Stimulated activated CD4-positive, alpha-beta T cell treated with anti-CD3 and anti-CD28 coated beads, TNF-alpha, amount 100 ng/mL, for 24 hours (primary cell): ENCODE data around the gene BDKRB1.

ENCODE experiments used
- DNase-seq, 3 experiments: peaks; one replicate each; pipeline ENCODE4 v3.0.0-alpha.2; 2020; ENCODE audit warnings: low read depth in 3 of 3

BDKRB1 gene

DNA sequence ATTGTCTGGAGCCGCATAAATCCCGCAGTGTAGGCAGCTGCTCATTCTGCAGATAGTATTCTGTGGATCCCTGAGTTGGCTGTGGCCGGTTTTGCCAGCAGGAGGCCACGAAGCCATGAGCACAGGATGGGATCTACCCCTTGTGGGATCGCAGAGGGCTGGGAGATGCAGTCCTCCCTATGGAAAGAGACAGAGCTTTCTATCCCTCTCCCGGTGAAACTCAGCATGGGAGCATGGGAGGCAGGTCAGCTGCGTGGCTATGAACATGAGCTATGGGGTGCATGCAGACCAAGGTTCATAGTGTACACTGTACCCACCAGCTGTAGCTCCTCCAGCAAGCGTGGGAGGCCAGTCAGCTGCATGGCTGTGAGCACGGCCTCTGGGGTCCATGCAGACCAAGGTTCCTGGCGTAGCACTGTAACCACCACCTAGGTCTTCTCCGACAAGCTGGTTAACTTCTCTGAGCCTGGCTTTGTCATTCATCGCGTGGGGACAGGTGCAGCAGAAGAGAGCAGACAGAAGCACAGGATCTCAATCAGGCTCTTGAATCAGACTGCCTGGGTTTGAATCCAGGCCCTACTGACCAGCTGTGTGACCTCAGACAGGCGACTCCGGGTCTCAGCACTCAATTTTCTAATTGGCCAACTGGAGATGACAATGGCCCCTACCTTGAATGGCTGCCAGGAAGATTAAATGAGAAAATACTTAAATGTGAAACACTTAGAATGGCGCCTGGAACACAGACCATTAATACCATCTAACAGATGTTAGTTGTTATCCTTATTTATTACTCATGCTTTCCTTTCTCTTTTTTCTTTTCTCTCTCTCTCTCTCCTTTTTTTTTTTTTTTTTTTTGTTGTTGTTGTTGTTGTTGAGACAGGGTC is 6.0 kb downstream of the BDKRB1 start:
- DNase-seq = no peak

DNA sequence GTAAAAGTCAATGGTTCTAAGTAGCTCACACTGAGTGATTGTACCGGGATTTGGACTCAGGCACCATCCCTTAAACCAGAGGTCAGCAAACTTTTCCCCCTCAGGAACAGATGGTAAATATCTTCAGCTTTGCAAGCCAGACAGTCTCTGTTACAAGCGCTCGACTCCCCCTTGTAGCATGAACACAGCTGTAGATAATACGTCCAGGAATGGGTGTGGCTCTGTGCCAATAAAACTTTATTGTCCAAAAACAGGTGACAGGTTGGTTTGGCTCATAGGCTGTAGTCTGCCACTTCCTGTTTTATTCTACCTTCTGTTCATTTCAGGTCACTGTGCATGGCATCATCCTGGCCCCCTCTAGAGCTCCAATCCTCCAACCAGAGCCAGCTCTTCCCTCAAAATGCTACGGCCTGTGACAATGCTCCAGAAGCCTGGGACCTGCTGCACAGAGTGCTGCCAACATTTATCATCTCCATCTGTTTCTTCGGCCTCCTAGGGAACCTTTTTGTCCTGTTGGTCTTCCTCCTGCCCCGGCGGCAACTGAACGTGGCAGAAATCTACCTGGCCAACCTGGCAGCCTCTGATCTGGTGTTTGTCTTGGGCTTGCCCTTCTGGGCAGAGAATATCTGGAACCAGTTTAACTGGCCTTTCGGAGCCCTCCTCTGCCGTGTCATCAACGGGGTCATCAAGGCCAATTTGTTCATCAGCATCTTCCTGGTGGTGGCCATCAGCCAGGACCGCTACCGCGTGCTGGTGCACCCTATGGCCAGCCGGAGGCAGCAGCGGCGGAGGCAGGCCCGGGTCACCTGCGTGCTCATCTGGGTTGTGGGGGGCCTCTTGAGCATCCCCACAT is 7.6 kb downstream of the BDKRB1 start:
- no peak for DNase-seq

DNA sequence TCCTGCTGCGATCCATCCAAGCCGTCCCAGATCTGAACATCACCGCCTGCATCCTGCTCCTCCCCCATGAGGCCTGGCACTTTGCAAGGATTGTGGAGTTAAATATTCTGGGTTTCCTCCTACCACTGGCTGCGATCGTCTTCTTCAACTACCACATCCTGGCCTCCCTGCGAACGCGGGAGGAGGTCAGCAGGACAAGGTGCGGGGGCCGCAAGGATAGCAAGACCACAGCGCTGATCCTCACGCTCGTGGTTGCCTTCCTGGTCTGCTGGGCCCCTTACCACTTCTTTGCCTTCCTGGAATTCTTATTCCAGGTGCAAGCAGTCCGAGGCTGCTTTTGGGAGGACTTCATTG is 8.2 kb downstream of the BDKRB1 start:
- no peak for DNase-seq

DNA sequence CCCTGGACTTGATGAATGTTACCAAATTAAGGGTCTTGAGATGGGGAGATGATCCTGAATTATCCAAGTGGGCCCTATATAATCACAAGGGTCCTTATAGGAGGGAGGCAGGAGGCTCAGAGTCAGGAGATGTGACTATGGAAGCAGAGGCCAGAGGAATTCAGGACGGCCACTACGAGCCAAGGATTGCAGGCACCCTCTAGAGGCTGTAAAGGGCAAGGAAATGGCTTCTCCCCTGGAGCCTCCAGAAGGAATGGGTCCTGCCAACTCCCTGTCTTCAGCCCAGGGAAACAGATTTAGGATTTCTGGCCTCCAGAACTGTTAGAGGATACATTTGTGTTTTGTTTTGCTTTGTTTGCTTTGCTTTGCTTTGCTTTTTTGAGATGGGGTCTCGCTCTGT is 8.8 kb downstream of the BDKRB1 start:
- no peak for DNase-seq

DNA sequence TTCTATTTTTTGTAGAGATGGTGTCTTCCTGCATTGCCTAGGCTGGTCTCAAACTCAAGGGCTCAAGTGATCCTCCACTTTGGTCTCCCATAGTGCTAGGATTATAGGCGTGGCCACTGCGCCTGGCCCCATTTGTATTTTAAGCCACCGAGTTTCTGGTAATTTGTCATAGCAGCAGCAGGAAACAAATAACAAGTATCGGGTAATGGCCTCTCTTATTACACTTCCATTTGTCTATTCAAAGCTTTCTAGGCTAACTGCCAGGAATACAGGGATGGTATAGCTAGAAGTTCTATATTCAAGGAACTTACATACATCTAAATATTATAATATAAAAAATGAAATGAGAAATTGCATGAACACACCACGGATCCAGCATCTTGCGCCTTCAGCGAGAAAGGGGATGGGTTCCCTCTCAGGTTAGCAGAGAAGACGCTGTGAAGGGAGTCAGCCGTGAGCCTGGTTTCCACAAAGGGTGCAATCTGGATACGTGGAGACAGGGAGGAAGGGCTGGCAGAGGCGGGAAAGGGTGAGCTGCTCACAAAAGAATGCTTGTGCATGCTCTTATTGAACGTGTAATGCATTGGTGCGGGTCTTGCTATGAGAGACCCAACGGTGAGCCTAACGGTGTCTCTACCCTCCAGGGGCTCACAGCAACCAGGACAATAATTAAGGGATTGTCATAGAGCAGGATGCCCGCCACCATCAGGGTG is 9.5 kb downstream of the BDKRB1 start:
- no peak for DNase-seq

DNA sequence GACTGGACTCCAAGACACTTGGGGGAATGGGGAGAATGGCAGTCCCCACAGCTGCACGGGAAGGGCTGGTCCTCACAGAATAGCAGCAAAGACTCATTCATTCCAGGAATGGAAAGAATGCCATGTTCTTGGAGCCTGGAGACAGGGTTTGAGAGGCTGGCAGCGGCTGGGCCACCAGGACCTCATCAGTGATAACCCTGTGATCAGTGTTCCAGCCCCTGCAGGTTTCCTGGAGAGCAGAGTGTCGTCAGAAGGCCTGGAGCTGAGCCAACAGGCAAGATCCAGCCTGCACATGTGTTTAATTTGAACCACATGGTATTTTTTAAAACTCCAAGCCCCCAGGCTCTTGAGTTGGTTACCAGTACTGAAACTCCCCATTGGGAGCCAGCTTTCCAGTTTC is 11.3 kb downstream of the BDKRB1 start:
- no peak for DNase-seq

DNA sequence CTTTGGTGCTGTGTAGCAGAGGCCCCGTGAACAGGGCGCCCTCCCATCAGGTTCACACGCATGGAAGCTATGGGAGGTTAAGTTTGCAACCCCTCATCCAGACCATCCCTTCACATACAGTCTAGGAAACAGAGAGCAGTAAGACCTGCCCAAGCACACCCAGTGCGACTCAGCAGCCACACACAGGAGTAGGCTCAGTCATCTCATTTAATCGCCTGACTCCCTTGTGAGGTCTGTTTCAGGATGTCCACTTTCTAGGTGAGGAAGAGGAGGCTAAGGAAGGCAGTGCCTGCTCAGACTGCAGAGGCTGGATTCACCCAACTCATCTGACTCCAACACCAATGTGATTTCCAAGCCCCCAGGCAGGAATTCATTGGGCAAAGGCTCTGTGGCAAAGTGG is 11.9 kb downstream of the BDKRB1 start:
- DNase-seq = no peak

DNA sequence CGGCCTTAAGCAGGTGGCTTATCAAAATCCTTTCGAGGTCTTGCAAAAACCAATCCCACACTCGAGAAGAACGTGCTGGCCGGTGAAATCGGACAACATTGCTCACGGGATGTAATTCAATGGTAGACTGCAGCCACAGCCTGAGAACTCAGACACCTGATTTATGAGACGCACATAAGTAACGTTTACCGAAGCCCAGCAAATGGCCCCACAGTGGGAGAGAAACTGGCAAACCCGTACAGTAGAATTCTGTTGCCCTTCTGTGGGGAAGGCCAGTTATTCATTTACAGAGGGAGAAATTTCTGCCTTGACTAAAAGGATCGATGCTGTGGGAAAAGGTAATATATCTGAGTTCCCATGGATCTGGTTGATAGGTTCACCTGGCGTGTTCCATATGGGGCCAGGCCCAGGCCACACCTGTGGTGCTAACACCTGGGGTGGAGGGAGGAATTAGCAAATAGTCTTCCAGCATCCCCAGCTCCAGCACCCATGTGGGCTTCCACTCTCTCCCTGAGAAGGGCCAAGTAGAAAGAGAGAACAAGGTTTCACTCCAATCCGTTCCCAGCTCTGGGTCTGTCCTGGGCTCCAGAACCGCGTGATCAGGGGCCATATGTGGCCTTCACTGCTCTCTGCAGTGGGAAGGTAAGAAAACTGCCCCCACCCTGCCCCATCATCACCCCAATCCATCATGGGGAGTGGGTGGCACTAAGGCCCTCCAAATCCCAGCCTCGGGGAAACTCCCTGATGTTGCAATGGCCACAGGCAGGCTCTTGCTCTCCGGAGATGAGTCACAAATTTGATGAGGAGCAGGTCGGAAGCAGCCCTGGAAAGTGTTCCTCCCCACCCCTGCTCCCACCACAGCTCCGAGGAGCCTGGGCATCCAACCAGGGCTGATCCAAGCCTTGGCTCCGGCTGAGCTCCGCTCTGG is 12.7 kb downstream of the BDKRB1 start:
- DNase-seq = no peak

DNA sequence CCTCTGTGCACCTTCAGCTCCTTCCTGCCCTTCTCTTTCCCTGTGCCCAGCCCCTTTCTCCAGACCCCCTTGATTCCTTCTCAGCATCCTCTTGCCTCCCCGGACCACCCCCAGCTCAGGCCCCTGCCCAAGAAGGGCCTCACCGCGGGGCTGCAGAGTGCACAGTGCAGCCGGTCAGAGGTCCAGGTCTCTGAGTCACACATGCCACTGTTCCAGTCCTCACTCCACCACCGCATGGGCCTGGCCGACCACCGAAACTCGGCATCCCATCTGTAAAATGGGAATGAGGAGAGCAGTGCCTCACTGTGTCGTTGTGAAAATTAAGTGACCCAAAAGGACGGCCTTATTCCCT is 13.3 kb downstream of the BDKRB1 start:
- no peak for DNase-seq

DNA sequence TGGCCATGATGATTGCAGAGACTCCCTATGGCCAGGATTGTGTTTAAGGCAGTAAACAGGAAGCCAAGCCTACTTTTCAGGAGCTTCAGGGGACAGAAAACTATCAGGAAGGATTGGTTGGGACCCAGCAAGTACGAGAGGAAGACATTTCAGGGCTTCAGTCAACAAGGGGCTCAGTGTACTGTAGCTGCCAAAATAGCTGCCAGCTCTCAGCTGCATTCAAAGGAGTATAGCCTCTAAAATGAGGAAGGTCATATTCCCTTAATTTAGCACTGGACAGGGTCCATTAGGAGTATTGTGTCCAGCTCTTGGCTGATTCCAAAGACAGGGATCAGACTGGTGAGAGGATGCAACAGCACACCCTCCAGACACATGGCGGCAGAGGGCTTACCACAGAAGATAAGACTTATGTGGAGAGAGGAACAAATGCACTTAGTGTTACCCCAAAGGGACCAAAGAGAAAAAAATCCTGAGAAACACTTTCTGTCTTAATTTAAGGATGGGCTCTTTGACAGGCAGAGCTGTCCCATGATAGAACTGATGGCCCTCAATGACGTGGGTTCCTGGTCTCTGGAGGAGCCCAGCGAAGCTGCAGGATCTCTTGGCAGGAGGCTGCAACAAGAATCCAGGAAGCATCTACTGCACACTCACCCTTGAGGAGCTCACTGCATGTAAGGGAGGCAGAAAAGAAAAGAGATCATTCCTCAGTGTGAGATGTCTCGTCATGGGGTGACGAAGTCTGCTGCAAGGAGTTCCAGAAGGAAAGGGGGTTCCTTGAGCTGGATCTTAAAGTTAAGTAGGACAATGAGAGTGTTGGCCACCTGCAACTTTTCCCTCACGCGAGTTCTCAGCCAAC is 14.8 kb downstream of the BDKRB1 start:
- no peak for DNase-seq

DNA sequence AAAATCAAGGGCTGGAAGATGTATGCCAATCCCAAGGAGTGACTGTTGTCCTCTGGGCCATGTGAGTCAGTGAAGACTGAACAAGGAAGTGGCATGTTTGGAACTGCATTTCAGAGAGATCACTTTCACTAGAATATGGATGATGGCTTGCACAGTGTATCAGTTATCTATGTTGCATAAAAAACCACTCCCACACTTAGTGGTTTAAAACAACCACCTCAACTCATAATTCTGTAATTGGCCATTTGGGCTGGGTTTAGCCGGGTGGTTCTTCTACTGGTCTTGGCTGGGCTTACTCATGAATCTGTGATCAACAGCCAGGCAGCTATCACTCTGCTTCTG is 15.4 kb downstream of the BDKRB1 start:
- DNase-seq = no peak

DNA sequence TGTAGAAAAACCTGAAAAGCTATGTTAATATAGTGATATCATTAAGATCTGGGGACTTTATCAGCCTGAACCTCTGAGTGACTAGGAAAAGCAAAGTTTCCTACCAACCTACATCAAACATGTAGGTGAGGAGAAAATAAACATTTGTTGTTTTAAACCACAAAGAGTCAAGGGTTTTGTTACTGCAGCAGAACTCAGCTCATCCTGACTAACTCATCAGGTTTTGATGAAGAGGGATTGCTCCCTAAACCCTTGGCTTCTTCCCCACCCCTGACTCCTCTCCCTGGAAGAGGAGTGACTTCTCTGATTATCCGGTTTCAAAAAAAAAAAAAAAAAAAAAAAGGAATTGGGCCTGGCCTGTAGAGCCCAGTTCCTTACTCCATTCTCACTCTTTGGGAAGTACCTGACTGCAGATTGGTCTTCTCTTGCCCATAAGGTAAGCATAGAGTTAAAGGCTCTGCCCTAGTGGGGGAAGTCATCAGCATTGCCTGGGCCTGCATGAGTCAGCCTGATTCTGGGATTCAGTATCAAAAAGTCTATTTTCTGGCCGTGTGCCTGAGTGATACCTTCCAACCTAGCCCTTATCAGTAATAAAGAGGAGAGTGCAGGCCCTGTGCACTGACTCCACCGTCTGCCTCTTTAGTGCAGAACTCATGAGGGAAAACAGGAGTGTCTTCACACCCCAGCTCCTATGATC is 16.9 kb downstream of the BDKRB1 start:
- no peak for DNase-seq

DNA sequence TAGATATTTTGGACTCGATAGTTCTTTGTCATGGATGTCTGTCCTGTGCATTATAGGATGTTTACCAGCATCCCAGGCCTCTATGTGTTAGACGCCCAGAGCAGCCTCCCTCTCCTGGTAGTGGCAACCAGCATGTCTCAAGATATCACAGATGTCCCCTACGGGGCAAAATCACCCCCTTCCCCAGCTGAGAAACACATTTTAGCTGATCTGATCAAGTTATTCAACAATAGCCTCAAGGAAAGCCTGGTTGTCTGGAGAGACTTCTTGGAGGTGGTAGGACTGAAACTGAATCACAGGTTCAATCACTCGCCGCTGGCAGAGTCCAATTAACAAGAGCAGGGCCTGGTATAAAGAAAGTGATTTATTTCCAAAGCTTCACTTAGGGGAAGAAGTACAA is 17.6 kb downstream of the BDKRB1 start:
- no peak for DNase-seq

DNA sequence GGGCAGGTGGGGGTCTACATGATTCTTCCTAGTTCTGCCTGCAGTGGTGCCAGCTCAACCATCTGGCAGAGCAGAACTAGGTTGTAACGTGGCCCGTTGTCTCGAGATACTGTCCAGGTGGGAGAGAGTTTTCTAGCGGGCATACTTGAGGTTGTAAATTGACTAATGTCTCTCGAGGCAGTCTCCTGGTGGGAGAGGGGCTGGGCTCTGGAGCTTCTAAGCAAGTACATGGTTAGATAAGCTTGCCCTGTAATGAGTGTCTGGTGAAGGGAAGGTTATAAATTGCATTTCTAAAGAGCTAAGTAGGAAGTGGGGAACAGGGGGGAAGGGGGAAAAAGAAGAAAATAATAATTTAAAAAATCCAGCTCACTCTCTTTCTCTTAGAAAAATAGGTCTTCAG is 18.1 kb downstream of the BDKRB1 start:
- DNase-seq = no peak

DNA sequence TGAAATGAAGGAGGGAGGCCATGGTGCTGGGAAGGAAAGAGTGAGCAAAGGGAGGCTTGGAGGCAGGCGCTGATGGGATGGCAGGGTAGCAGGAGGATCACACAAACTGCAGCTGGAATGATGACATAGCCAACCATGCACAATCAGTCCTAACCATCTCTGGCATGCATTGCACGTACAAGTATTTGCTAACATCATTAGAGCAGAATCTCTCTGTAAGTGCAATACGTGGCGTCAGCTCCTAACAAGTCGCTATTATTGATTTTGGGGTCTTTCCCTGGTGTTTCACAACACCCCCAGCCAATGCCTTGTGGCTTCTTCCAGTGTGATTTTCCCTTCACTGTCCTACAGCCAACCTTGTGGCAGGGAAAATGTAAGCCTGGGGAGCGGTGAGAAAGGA is 18.5 kb downstream of the BDKRB1 start:
- DNase-seq = no peak

DNA sequence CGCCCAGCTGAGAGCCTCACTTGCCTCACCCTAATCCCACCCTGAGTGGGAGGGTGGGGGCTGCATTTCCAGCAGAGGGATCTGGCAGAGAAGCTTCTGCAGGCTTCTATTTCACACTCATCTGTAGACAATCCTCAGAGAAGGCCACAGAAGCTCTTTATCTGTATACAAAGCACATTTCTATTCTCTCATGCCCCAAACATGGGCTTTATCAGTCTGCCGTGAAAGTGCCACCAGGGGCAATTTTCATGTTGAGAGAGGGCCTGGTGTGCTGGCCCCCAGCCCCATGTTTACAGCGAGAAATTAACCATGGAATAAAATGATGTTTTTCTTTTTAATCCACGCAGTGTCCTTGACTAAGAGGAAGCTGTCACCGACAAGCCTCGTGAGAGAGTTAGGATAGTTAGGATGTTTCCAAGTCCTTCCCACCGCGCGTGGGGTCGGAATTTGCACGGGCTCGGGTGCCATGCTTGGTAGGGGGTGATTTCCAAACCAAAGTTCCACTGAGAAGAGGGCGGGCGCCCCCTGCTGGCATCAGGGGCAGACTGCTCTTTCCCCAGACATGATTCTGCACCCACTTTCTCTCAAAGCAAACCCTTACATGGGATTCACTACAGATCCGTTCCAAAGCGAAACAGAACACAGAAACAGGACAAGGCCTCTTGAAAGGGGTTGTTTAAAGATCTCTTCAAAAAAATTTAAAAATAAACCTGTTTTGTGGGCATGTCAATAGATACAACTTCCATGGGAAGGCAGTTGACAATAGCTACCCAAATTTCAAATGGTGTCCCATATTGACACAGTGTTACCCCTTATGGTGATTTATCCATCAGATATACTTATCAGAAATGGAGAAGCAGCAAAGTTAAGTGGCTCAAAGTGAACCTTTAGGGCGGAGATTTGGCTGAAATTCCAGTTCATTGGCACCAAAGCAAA is 19.4 kb downstream of the BDKRB1 start:
- DNase-seq = peak; percentile 46 to 67 (median 56)

DNA sequence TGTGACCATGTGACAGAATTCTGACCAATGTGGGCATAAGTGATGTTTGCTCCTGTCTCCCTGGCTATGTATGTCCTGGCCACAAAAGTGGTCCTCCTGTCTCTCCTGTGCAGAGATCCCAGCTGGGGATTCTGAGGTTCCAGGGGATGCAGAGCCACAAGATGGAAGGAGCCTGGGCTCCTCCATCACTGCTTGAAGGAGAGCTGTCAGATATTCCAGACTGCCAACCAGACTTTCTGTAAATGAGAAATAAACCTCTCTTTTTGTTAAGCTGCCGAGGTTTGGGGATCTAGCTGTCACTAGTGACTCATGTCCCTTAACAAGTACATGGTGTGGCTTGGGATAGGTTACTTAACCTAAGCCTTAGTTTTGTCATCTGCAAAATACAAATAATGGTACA is 21.9 kb downstream of the BDKRB1 start:
- no peak for DNase-seq

DNA sequence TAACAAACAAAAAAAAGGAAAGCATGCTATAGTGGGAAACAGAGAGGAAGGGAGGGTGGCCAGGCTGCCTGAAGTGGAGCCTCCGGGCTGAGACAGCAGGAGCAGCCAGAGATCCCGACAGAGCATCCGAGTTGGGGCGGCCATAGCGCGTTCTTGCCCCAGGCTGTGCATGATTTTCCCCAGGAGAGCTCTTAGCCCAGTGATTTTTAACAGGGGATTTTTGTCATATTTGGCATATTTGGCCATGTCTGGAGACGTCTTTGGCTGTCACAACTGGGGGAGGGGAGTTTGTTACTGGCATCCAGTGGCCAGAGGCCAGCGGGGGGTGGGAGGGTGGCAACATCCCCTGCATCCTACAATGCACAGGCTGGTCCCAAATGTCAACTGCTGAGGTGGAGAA is 23.6 kb downstream of the BDKRB1 start:
- no peak for DNase-seq

DNA sequence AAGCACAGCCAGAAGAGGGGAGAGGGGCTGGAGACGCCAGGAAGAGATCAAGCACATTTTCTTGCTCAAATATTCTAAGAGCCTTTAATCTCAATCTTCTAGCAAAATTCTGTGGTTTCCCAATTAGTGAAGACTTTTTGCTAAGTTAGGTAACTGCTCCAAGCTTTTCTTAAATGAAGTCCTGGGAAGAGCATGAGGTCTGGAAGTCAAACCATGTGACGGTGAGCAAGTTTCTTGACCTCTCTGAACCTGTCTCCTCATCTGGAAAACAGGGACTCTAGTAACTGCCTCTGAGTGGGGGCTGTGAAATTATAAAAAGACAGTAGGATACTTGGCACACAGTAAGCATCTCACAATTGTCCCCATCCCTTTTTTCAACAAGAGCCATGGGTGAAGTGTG is 24.1 kb downstream of the BDKRB1 start:
- DNase-seq = no peak
